Right lobe of liver (tissue), 6 donors: ENCODE measurements around the gene ACTR5. TPM values are rescaled to one million over a fixed set of nuclear protein-coding genes. Genes with fewer than 3 reads are reported as not detected.

Experiments used
- ATAC-seq, 4 donors: fragments of 200-7000 bp; cut with Tn5 transposase; one replicate each; pipeline ENCODE4 v1.9.1; 2020; ENCODE audit warnings: mild to moderate bottlenecking in 4 of 4, moderate library complexity in 4 of 4
- DNase-seq, 3 donors: peaks; one replicate each; pipeline ENCODE4 v3.0.0-alpha.2; 2020
- H3K27ac ChIP-seq, 3 donors: fragments of 200-600 bp; one replicate each; pipeline ENCODE4 v1.8.0; 2022
- H3K27me3 ChIP-seq, 2 donors: fragments of 200-600 bp; one replicate each; pipeline ENCODE4 v1.8.0; 2022
- H3K36me3 ChIP-seq, 4 donors: fragments of 200-600 bp; sonication (generic) in 1 of 4; one replicate each; pipeline versions ENCODE4 v1.5.1 to v1.8.0; 2017 to 2022; ENCODE audit warnings: control low read depth in 1 of 4
- H3K4me1 ChIP-seq, 4 donors: fragments of 200-600 bp; sonication (generic) in 1 of 4; one replicate each; pipeline versions ENCODE4 v1.5.1 to v1.8.0; 2017 to 2022; ENCODE audit warnings: control low read depth in 1 of 4
- H3K4me3 ChIP-seq, 3 donors: fragments of 200-600 bp; one replicate each; pipeline ENCODE4 v1.8.0; 2022
- H3K9me3 ChIP-seq, 4 donors: fragments of 200-600 bp; sonication (generic) in 1 of 4; one replicate each; pipeline versions ENCODE4 v1.5.1 to v1.8.0; 2017 to 2022; ENCODE audit warnings: control low read depth in 1 of 4
- POLR2A ChIP-seq: fragments of 450-650 bp; IDR thresholded peaks from one replicate; pipeline ENCODE4 v1.6.1; 2017; ENCODE audit warnings: antibody characterized with exemption, mild to moderate bottlenecking
- WGBS: methylation state at CpG from one replicate; pipeline ENCODE4 v1.1.6; 2018; ENCODE audit warnings: low coverage, low lambda C conversion rate; ENCODE audit not compliant: insufficient coverage; ENCODE audit errors: missing lambda C conversion rate; 5-methylcytosine and 5-hydroxymethylcytosine counted together
- intact Hi-C, 2 donors: fragments of 100-400 bp; cut with DNase I; formaldehyde crosslinking; loops; one replicate each; pipeline versions ENCODE4 v1.11.2 to v1.14.1; 2022
- small RNA-seq, 2 experiments: library from RNA; depleted of rRNA; stranded (forward); fragments of <200 nt; gene quantifications; one replicate each; pipeline ENCODE3, GENCODE V24; 2016
- total RNA-seq, 6 experiments: library from RNA; depleted of rRNA in 2 of 6; stranded (reverse); fragments of >200 nt in 2 of 6; fragmentation: NEBNext Ultra II Directional in 3 of 6; extraction: Animal tissue kit (Norgen Biotek cat#: 25700) in 3 of 6; gene quantifications; one replicate each; pipeline versions ENCODE4 v1.1.0 to v1.2.4, GENCODE V29; 2016 to 2023
- TF ChIP-seq, protein P1 (sequence below), 4 donors: fragments of 200-600 bp in 3 of 4; fragments of 450-650 bp in 1 of 4; IDR thresholded peaks; one replicate each; pipeline versions ENCODE4 v1.5.1 to v1.8.0; 2016 to 2022; ENCODE audit warnings: antibody characterized with exemption in 4 of 4, mild to moderate bottlenecking in 2 of 4
- donor health status: DM: no; HTN: yes; CAD: no.
- donor health status: DM: no; HTN: no; CAD: no.
- donor health status: DM: no; HTN: no; CAD: no.
- donor health status: DM: no; HTN: yes; CAD: no.
- donor health status: DM: no; HTN: yes; CAD: no.

The ACTR5 gene
- total RNA-seq, 6 experiments from 2014 or later, result 3.0 to 5.6 (median 3.7) TPM

GRCh38 chr20:38815446-38815845 lies 67.2 kb downstream of the ACTR5 start:
- Histone ChIP-seq H3K9me3 (no peaks in the 10 kb centered on the region), H3K36me3 (no peaks in the 10 kb centered on the region), H3K4me3 (no peak overlapping the region), H3K4me1 (no peaks in the 10 kb centered on the region), H3K27me3 (no peaks in the 10 kb centered on the region), H3K27ac (no peak overlapping the region)
- DNase-seq (no peak), ATAC-seq (no peak)
- TF ChIP-seq POLR2A, result no peak
- TF ChIP-seq, protein P1, sequence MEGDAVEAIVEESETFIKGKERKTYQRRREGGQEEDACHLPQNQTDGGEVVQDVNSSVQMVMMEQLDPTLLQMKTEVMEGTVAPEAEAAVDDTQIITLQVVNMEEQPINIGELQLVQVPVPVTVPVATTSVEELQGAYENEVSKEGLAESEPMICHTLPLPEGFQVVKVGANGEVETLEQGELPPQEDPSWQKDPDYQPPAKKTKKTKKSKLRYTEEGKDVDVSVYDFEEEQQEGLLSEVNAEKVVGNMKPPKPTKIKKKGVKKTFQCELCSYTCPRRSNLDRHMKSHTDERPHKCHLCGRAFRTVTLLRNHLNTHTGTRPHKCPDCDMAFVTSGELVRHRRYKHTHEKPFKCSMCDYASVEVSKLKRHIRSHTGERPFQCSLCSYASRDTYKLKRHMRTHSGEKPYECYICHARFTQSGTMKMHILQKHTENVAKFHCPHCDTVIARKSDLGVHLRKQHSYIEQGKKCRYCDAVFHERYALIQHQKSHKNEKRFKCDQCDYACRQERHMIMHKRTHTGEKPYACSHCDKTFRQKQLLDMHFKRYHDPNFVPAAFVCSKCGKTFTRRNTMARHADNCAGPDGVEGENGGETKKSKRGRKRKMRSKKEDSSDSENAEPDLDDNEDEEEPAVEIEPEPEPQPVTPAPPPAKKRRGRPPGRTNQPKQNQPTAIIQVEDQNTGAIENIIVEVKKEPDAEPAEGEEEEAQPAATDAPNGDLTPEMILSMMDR (IDR thresholded peaks at IDR 0.05), result no peak
- intact Hi-C loops, result no loop called here

DNA sequence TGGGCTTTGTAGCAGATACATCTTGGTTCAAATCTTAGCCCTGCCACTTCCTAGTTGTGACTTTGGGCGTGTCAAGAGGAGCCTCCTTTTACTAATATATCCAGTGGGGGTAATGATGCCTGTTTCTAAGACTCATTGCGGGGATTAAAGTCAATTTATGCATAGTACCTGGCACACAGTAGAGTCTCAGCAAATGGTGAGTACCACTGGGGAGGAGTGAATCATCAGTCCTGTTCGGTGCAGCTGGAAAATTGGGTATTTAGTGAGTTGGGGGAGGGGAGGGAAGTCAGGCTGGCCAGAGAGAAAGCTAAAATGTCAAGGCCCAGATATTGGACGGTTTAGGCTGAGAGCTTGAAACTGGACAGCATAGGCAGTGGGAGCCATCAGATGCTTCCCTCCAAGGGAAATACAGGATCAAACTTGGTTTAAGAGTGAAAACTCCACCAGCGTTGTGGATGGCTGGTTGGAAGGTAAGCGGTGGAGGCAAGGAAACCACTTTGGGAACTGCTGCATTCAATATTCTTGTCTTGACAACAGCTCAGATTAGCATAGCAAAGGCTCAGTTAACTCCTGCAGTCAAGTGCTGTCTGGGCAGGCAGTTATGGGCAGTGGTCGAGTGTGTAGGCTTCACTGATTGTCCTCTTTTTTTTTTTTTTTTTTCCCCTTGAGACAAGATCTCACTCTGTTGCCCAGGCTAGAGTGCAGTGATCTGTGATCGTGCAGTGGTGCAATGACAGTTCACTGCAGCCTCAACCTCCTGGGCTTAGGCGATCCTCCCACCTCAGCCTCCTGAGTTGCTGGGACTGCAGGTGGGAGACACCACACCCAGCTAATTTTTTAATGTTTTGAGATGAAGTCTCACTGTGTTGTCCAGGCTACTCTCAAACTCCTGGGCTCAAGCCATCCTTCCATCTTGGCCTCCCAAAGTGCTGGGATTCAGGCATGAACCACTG lies 70.1 kb downstream of the ACTR5 start:
- Histone ChIP-seq H3K27ac (no peak overlapping the region), H3K9me3 (no peaks in the 10 kb centered on the region), H3K36me3 (no peaks in the 10 kb centered on the region), H3K4me1 (no peaks in the 10 kb centered on the region), H3K27me3 (no peaks in the 10 kb centered on the region), H3K4me3 (no peak overlapping the region)
- 69% methylated on average over 7 of the region's 9 CpGs for WGBS
- ATAC-seq (no peak), DNase-seq (no peak)
- intact Hi-C loops, result no loop called here
- TF ChIP-seq, protein P1 (IDR thresholded peaks at IDR 0.05), result no peak
- TF ChIP-seq POLR2A, result no peak

Small RNA genes lying within 50 kb of the gene (small RNA-seq; reads per million reads assigned to genes)
- gene RF00017, result 0 reads per million in 2 experiments

Other genes starting within 250 kb of the ACTR5 start
- gene ADIG, start 167.3 kb upstream of the ACTR5 start, total RNA-seq, result not detected
- under 1 TPM in 1 of 6 experiments, not detected in 5; 0.12 TPM for gene ARHGAP40, start 146.7 kb upstream of the ACTR5 start, total RNA-seq
- not detected for gene SLC32A1, start 24.0 kb upstream of the ACTR5 start, total RNA-seq
- 1 to 10 TPM in 5 of 6 experiments, under 1 TPM in 1; 0.62 to 4.0 (median 2.3) TPM for gene PPP1R16B, start 57.2 kb downstream of the ACTR5 start, total RNA-seq
- 1 to 10 TPM in 4 of 6 experiments, under 1 TPM in 2; 0.83 to 3.3 (median 1.7) TPM for gene FAM83D, start 178.0 kb downstream of the ACTR5 start, total RNA-seq
- gene DHX35, start 213.9 kb downstream of the ACTR5 start, total RNA-seq, result 1 to 10 TPM; 3.2 to 7.5 (median 4.8) TPM